Measurements from ENCODE around the gene EEF1AKMT3. TPM values are rescaled to one million over a fixed set of nuclear protein-coding genes. Genes with fewer than 3 reads are reported as not detected.
A peak's percentile ranks its signal among the peaks of the same experiment; 100 is the strongest.

Gene EEF1AKMT3
- total RNA-seq, 1 experiment from 2014 or later = 5.0 TPM

DNA sequence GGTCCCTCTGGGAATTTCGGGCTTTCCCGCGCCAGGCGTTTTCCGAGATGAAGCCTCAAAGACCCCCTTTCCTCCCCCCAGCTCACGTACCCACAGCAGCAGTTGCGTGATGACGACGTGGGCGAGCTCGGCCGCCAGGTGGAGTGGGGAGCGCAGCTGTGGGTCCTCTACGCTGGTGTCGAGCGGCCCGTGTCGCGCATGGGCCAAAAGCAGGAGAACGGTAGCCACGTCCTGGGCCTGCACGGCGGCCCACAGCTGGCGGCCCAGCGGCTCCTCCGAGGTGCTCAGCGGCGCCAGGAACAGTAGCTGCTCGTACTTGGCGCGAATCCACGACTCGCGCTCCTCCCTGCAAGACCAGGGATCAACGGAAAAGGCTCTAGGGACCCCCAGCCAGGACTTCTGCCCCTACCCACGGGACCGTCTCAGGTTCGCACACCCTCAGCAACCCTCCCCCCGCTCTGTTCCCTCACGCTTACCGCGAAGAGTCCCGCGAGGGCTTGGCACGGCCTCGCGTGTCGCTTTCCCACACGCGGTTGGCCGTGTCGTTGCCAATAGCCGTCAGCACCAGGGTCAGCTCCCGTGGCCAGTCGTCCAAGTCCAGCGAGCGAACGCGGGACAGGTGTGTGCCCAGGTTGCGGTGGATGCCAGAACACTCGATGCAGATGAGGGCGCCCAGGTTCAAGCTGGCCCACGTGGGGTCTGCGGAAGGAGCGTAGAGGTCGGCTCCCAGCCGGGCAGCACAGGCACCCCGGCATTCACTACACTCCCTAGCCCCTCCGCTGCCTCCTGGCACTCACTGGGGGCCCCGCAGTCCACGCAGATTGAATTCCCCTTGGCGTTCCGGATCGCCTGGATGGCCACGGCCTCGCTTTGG, 45.3 kb upstream of the EEF1AKMT3 start:
- H2AFZ ChIP-seq (ENCODE audit: low read depth, low read length, poor library complexity, severe bottlenecking) = no peak overlapping the region
- intact Hi-C loops (cut with micrococcal nuclease) = loop anchor here (2.0 kb wide), 1 partner anchor 16 kb away; no protein-coding TSS in a partner anchor
- H3K9me3 ChIP-seq (ENCODE audit: control insufficient read depth in 1 of 2, insufficient read depth in 1 of 2, low read depth in 1 of 2, low read length in 2 of 2) = no peaks in the 10 kb centered on the region
- POLR2A ChIA-PET = interaction anchor here (1.1 kb wide), 1 partner anchor 212 kb away, joined by 4 read pairs; no protein-coding TSS in a partner anchor
- peak overlapping the region; percentile 99 for H3K4me2 ChIP-seq (ENCODE audit: low read length)
- RAD21 ChIA-PET (ENCODE audit: low non-redundant PET in 1 of 2, low total read pairs in 2 of 2, uncharacterized antibody in 2 of 2, unreplicated experiment in 2 of 2) = no interaction called here
- CTCF ChIA-PET = interaction anchor here (1.0 to 3.1 kb wide), 4 partner anchors 11 to 146 kb away, joined by 3 to 15 read pairs (median 3); no protein-coding TSS in a partner anchor
- H4K20me1 ChIP-seq (ENCODE audit: insufficient read depth) = no peaks in the 10 kb centered on the region
- no peaks in the 10 kb centered on the region for H3K9me2 ChIP-seq (ENCODE audit: insufficient read depth)
- peaks cover 4 to 13% of the 10 kb centered on the region in 2 experiments; a peak in 2 of 4 replicates for H3K36me3 ChIP-seq (ENCODE audit: control insufficient read depth in 1 of 2, insufficient read depth in 2 of 2, low read length in 2 of 2)
- peaks cover 7 to 18% of the 10 kb centered on the region in 2 experiments; a peak in 3 of 4 replicates for H3K4me1 ChIP-seq (ENCODE audit: control insufficient read depth in 1 of 2, insufficient read depth in 2 of 2, low read length in 2 of 2)
- H3K27me3 ChIP-seq (ENCODE audit: insufficient read depth, low read length) = no peaks in the 10 kb centered on the region
- TSS peak; percentile 50 for BruUV-seq (replicated peaks)
- H3K79me2 ChIP-seq (ENCODE audit: insufficient read depth, low read length) = no peaks in the 10 kb centered on the region
- H3K27ac ChIP-seq (ENCODE audit: low read depth, low read length) = peak overlapping the region; percentile 92
- H3K4me3 ChIP-seq (replicated peaks in 1 of 2; ENCODE audit: low read depth in 1 of 2, low read length in 2 of 2) = peak overlapping the region; percentile 85 to 89
- no peak for DNase-seq (ENCODE audit: low read depth, low spot score)
- ATAC-seq = peak; percentile 1; the same call in 1 of the 2 replicates
- peak overlapping the region; percentile 89 for H3K9ac ChIP-seq (ENCODE audit: low read length)
- no peak for TF ChIP-seq SIN3A (IDR thresholded peaks at IDR 0.05; ENCODE audit: low read depth)
- no peak for TF ChIP-seq YY1 (IDR thresholded peaks at IDR 0.05; ENCODE audit: extremely low read depth, insufficient replicate concordance, low read depth, low read length)
- TF ChIP-seq, protein P1, sequence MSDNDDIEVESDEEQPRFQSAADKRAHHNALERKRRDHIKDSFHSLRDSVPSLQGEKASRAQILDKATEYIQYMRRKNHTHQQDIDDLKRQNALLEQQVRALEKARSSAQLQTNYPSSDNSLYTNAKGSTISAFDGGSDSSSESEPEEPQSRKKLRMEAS (IDR thresholded peaks at IDR 0.05) = no peak
- TF ChIP-seq ZNF274 (IDR thresholded peaks at IDR 0.05; ENCODE audit: low read depth, low read length) = no peak
- TF ChIP-seq ZFX (IDR thresholded peaks at IDR 0.05) = no peak; the same call in 1 of the 2 replicates
- TF ChIP-seq, protein P2, sequence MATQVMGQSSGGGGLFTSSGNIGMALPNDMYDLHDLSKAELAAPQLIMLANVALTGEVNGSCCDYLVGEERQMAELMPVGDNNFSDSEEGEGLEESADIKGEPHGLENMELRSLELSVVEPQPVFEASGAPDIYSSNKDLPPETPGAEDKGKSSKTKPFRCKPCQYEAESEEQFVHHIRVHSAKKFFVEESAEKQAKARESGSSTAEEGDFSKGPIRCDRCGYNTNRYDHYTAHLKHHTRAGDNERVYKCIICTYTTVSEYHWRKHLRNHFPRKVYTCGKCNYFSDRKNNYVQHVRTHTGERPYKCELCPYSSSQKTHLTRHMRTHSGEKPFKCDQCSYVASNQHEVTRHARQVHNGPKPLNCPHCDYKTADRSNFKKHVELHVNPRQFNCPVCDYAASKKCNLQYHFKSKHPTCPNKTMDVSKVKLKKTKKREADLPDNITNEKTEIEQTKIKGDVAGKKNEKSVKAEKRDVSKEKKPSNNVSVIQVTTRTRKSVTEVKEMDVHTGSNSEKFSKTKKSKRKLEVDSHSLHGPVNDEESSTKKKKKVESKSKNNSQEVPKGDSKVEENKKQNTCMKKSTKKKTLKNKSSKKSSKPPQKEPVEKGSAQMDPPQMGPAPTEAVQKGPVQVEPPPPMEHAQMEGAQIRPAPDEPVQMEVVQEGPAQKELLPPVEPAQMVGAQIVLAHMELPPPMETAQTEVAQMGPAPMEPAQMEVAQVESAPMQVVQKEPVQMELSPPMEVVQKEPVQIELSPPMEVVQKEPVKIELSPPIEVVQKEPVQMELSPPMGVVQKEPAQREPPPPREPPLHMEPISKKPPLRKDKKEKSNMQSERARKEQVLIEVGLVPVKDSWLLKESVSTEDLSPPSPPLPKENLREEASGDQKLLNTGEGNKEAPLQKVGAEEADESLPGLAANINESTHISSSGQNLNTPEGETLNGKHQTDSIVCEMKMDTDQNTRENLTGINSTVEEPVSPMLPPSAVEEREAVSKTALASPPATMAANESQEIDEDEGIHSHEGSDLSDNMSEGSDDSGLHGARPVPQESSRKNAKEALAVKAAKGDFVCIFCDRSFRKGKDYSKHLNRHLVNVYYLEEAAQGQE (IDR thresholded peaks at IDR 0.05; ENCODE audit: low read depth) = no peak; the same call in 1 of the 2 replicates
- no peak for TF ChIP-seq CBX3 (IDR thresholded peaks at IDR 0.05; ENCODE audit: low read depth)
- no peak for TF ChIP-seq EZH2 (IDR thresholded peaks at IDR 0.05)
- no peak for TF ChIP-seq SP1 (IDR thresholded peaks at IDR 0.05; ENCODE audit: low read depth)
- no peak for TF ChIP-seq RAD21 (IDR thresholded peaks at IDR 0.05; ENCODE audit: low read depth)
- TF ChIP-seq, protein P3, sequence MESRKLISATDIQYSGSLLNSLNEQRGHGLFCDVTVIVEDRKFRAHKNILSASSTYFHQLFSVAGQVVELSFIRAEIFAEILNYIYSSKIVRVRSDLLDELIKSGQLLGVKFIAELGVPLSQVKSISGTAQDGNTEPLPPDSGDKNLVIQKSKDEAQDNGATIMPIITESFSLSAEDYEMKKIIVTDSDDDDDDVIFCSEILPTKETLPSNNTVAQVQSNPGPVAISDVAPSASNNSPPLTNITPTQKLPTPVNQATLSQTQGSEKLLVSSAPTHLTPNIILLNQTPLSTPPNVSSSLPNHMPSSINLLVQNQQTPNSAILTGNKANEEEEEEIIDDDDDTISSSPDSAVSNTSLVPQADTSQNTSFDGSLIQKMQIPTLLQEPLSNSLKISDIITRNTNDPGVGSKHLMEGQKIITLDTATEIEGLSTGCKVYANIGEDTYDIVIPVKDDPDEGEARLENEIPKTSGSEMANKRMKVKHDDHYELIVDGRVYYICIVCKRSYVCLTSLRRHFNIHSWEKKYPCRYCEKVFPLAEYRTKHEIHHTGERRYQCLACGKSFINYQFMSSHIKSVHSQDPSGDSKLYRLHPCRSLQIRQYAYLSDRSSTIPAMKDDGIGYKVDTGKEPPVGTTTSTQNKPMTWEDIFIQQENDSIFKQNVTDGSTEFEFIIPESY (IDR thresholded peaks at IDR 0.05; ENCODE audit: extremely low read depth, insufficient replicate concordance, low read length) = no peak
- no peak for TF ChIP-seq SRF (IDR thresholded peaks at IDR 0.05; ENCODE audit: low read depth)

All from HCT116 (cell line).